B cell (primary cell): ENCODE results near the gene RASA3. TPM values are rescaled to one million over a fixed set of nuclear protein-coding genes. Genes with fewer than 3 reads are reported as not detected.

Source experiments
- ATAC-seq: fragments of 200-7000 bp; cut with Tn5 transposase; one replicate; pipeline ENCODE4 v1.10.0; 2021; ENCODE audit warnings: low read depth, mild to moderate bottlenecking, moderate number of reproducible peaks, moderate library complexity
- CTCF ChIA-PET: fragments of 350-600 bp; sonication (Branson Sonifier 250); formaldehyde crosslinking; loops from one replicate; lab custom pipeline; 2021; ENCODE audit warnings: antibody characterized with exemption, inconsistent platforms; lab: Charles Lee
- POLR2A ChIA-PET: fragments of 350-600 bp; sonication (Branson Sonifier 250); formaldehyde crosslinking; loops from one replicate; lab custom pipeline; 2021; ENCODE audit warnings: antibody characterized with exemption; lab: Charles Lee
- DNase-seq: peaks from one replicate; pipeline ENCODE4 v3.0.0; 2013
- H2AFZ ChIP-seq: 2 replicates; pipeline ENCODE4 v1.6.1; 2012; ENCODE audit warnings: mild to moderate bottlenecking, low read depth, low read length; ENCODE audit not compliant: insufficient read depth, poor library complexity, severe bottlenecking
- H3K27ac ChIP-seq, 2 donors: 1 replicate in 1 of 2; 2 replicates in 1 of 2; pipeline ENCODE4 v1.5.1; 2012 to 2013; ENCODE audit warnings: low read length in 2 of 2, mild to moderate bottlenecking in 2 of 2, moderate library complexity in 1 of 2
- H3K27me3 ChIP-seq, 4 experiments: fragments of 200-600 bp in 1 of 4; sonication (generic) in 1 of 4; replicated peaks in 1 of 4; 1 replicate in 2 of 4; 2 replicates in 2 of 4; pipeline versions ENCODE4 v1.6.1 to v1.7.0; 2013 to 2016; ENCODE audit warnings: low read length in 3 of 4, mild to moderate bottlenecking in 2 of 4, mixed read lengths in 1 of 4, moderate library complexity in 1 of 4; ENCODE audit not compliant: insufficient read depth in 4 of 4, control insufficient read depth in 3 of 4; ENCODE audit errors: control extremely low read depth in 1 of 4
- H3K36me3 ChIP-seq, 2 experiments: replicated peaks in 1 of 2; 1 replicate in 1 of 2; 2 replicates in 1 of 2; pipeline versions ENCODE4 v1.6.1 to v1.7.1; 2013; ENCODE audit warnings: low read length in 1 of 2; ENCODE audit not compliant: insufficient read depth in 2 of 2, control insufficient read depth in 1 of 2; ENCODE audit errors: control extremely low read depth in 1 of 2, extremely low read depth in 1 of 2
- H3K4me1 ChIP-seq, 2 donors: fragments of 200-600 bp in 1 of 2; sonication (generic) in 1 of 2; 1 replicate in 1 of 2; 2 replicates in 1 of 2; pipeline versions ENCODE4 v1.5.1 to v1.6.1; 2013 to 2017; ENCODE audit warnings: low read length in 2 of 2; ENCODE audit not compliant: control insufficient read depth in 2 of 2, insufficient read depth in 2 of 2
- H3K4me2 ChIP-seq: replicated peaks from 2 replicates; pipeline ENCODE3; 2012; ENCODE audit warnings: mild to moderate bottlenecking, low read depth, low read length; ENCODE audit not compliant: poor library complexity, severe bottlenecking
- H3K4me3 ChIP-seq, 5 experiments: fragments of 200-600 bp in 1 of 5; sonication (generic) in 1 of 5; 1 replicate in 3 of 5; 2 replicates in 2 of 5; pipeline versions ENCODE4 v1.5.1 to v1.7.0; 2011 to 2016; ENCODE audit warnings: low read length in 4 of 5, mild to moderate bottlenecking in 4 of 5, low read depth in 2 of 5, control low read depth in 1 of 5, moderate library complexity in 1 of 5; ENCODE audit not compliant: insufficient read depth in 1 of 5; ENCODE audit errors: control extremely low read depth in 1 of 5, extremely low read depth in 1 of 5
- H3K79me2 ChIP-seq: fragments of 200-600 bp; sonication (generic); one replicate; pipeline ENCODE4 v1.6.0; 2016; ENCODE audit warnings: low read length; ENCODE audit not compliant: control insufficient read depth, insufficient read depth
- H3K9ac ChIP-seq: fragments of 200-600 bp; sonication (generic); 2 replicates; pipeline ENCODE4 v1.6.1; 2017; ENCODE audit warnings: mild to moderate bottlenecking, low read length, moderate library complexity
- H3K9me3 ChIP-seq, 3 donors: one replicate each; pipeline versions ENCODE4 v1.6.1 to v1.7.1; 2013; ENCODE audit warnings: low read length in 2 of 3; ENCODE audit not compliant: control insufficient read depth in 2 of 3, insufficient read depth in 1 of 3; ENCODE audit errors: control extremely low read depth in 1 of 3
- H4K20me1 ChIP-seq: 2 replicates; pipeline ENCODE4 v1.6.0; 2012; ENCODE audit warnings: mild to moderate bottlenecking, low read length; ENCODE audit not compliant: insufficient read depth, control insufficient read depth, poor library complexity, severe bottlenecking
- H3K27ac Mint-ChIP-seq: one replicate; pipeline ENCODE4 v1.8.0; 2021; ENCODE audit warnings: mixed read lengths
- H3K27me3 Mint-ChIP-seq: one replicate; pipeline ENCODE4 v1.8.0; 2021; ENCODE audit warnings: mixed read lengths
- H3K4me1 Mint-ChIP-seq: one replicate; pipeline ENCODE4 v1.8.0; 2021; ENCODE audit warnings: mixed read lengths
- H3K4me3 Mint-ChIP-seq: one replicate; pipeline ENCODE4 v1.8.0; 2021; ENCODE audit warnings: mixed read lengths
- H3K9me3 Mint-ChIP-seq: one replicate; pipeline ENCODE4 v1.8.0; 2022; ENCODE audit warnings: mixed read lengths; ENCODE audit not compliant: insufficient read depth
- EZH2 ChIP-seq: IDR thresholded peaks from 2 replicates; pipeline ENCODE4 v1.6.1; 2012; ENCODE audit warnings: borderline replicate concordance, low read depth, mild to moderate bottlenecking, moderate library complexity, low read length; ENCODE audit not compliant: insufficient read depth, poor library complexity, severe bottlenecking
- WGBS: methylation state at CpG from one replicate; pipeline ENCODE4 v1.1.5; 2013; ENCODE audit warnings: missing lambda C conversion rate; ENCODE audit not compliant: insufficient coverage; 5-methylcytosine and 5-hydroxymethylcytosine counted together
- intact Hi-C: fragments of 100-400 bp; cut with micrococcal nuclease; formaldehyde crosslinking; loops from one replicate; pipeline ENCODE4 v1.10.0; 2022
- polyA plus RNA-seq: library from polyadenylated mRNA; depleted of rRNA; stranded (reverse); fragments of >200 nt; gene quantifications from 2 replicates; pipeline ENCODE4 v1.2.3, GENCODE V29; 2012
- total RNA-seq, 2 donors: library from RNA; stranded (reverse); fragments of 120-200 nt in 1 of 2; gene quantifications; 1 replicate in 1 of 2; 2 replicates in 1 of 2; pipeline versions ENCODE4 v1.2.3 to v1.2.4, GENCODE V29; 2013 to 2022
- TF ChIP-seq, protein P1 (sequence below): fragments of 200-600 bp; IDR thresholded peaks from one replicate; pipeline ENCODE4 v1.8.0; 2022; ENCODE audit warnings: antibody characterized with exemption, mild to moderate bottlenecking

Gene RASA3
- total and polyA plus RNA-seq, 2 donors (not counting 1 experiment from before 2014, with no cell fraction given) = 54.2 to 87.4 TPM

DNA sequence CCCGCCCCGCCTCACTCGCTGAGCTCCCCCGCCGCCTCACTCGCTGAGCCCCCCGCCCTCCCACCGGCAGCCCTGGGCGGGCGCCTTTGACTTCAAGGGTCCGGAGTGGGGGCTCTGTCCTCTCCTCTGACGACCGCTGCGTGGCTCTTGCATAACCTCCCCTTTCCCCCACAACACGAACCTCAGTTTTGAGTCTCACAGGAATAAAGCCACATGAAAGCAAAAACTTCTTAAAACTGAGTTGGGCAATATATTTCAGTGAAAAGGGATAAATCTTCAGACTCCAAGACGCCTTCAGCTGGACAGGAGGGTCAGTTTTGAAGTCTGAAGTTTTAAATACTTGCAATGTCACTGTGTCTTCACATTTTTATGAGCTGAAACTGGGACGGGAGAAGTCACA, 87.9 kb downstream of the RASA3 start:
- no peaks in the 10 kb centered on the region for H3K9me3 ChIP-seq
- Mint-ChIP-seq H3K4me3 (no peak overlapping the region), H3K27me3 (no peaks in the 10 kb centered on the region), H3K4me1 (peaks cover 48% of the 10 kb centered on the region), H3K27ac (no peak overlapping the region), H3K9me3 (no peaks in the 10 kb centered on the region)
- H3K79me2 ChIP-seq = peaks cover 86% of the 10 kb centered on the region
- H3K4me2 ChIP-seq = no peak overlapping the region
- no peak for ATAC-seq
- TF ChIP-seq, protein P1, sequence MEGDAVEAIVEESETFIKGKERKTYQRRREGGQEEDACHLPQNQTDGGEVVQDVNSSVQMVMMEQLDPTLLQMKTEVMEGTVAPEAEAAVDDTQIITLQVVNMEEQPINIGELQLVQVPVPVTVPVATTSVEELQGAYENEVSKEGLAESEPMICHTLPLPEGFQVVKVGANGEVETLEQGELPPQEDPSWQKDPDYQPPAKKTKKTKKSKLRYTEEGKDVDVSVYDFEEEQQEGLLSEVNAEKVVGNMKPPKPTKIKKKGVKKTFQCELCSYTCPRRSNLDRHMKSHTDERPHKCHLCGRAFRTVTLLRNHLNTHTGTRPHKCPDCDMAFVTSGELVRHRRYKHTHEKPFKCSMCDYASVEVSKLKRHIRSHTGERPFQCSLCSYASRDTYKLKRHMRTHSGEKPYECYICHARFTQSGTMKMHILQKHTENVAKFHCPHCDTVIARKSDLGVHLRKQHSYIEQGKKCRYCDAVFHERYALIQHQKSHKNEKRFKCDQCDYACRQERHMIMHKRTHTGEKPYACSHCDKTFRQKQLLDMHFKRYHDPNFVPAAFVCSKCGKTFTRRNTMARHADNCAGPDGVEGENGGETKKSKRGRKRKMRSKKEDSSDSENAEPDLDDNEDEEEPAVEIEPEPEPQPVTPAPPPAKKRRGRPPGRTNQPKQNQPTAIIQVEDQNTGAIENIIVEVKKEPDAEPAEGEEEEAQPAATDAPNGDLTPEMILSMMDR = no peak
- TF ChIP-seq EZH2 = no peak
- peaks cover 0 to 56% of the 10 kb centered on the region in 2 experiments for H3K36me3 ChIP-seq
- ChIA-PET CTCF (no interaction called here), POLR2A (no interaction called here)
- H3K4me1 ChIP-seq = peaks cover 36 to 42% of the 10 kb centered on the region in 2 donors
- WGBS = 98% methylated on average over 6 of the region's 17 CpGs
- no peak overlapping the region for H3K9ac ChIP-seq
- no peak overlapping the region for H2AFZ ChIP-seq
- intact Hi-C loops = no loop called here
- DNase-seq = no peak
- no peak overlapping the region for H3K4me3 ChIP-seq
- no peak overlapping the region for H3K27ac ChIP-seq
- H3K27me3 ChIP-seq = no peaks in the 10 kb centered on the region
- peaks cover 83% of the 10 kb centered on the region for H4K20me1 ChIP-seq

DNA sequence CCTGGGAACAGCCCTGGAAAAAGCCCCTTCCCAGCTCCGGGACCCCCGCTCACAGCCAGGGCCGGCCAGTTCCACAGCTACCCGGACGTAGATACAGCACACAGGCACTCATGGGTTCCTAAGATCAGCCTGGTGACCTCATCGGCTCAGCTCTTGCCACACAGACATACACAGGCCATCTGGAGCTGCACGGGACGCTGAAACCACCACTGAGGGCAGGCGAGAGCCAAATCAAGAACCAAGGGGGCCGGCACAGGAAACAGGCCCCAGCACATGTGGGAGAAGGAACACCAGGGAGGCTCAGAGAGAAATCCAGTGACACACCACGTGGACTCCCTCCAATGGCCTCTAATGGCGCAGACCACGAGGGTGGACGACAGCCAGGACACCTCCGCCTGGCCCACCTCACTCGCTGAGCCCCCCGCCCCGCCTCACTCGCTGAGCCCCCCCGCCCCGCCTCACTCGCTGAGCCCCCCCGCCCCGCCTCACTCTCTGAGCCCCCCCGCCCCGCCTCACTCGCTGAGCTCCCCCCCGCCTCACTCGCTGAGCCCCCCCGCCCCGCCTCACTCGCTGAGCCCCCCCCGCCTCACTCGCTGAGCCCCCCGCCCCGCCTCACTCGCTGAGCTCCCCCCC, 88.9 kb downstream of the RASA3 start:
- WGBS = 76% methylated on average over 12 of the region's 37 CpGs
- no peak for TF ChIP-seq EZH2
- TF ChIP-seq, protein P1 = no peak
- DNase-seq (no peak), ATAC-seq (no peak)
- H3K27me3 ChIP-seq = no peaks in the 10 kb centered on the region
- H3K4me1 ChIP-seq = peaks cover 26 to 33% of the 10 kb centered on the region in 2 donors
- peaks cover 89% of the 10 kb centered on the region for H3K79me2 ChIP-seq
- H3K27ac ChIP-seq = no peak overlapping the region
- H3K4me2 ChIP-seq = no peak overlapping the region
- POLR2A ChIA-PET = interaction anchor here (0.6 kb wide), 1 partner anchor 67 kb away, joined by 3 read pairs; no protein-coding TSS in a partner anchor
- Mint-ChIP-seq H3K4me1 (peaks cover 40% of the 10 kb centered on the region), H3K9me3 (no peaks in the 10 kb centered on the region), H3K27ac (peak overlapping the region; percentile 46), H3K4me3 (no peak overlapping the region), H3K27me3 (no peaks in the 10 kb centered on the region)
- no peak overlapping the region for H3K4me3 ChIP-seq
- H3K9me3 ChIP-seq = no peaks in the 10 kb centered on the region
- no peak overlapping the region for H2AFZ ChIP-seq
- peaks cover 0 to 63% of the 10 kb centered on the region in 2 experiments for H3K36me3 ChIP-seq
- intact Hi-C loops = no loop called here
- peaks cover 85% of the 10 kb centered on the region for H4K20me1 ChIP-seq
- no peak overlapping the region for H3K9ac ChIP-seq
- CTCF ChIA-PET = no interaction called here
